Psoas muscle (tissue), 8 donors: ENCODE data around the gene CKB. TPM values are rescaled to one million over a fixed set of nuclear protein-coding genes. Genes with fewer than 3 reads are reported as not detected.

ENCODE experiments used
- ATAC-seq, 4 donors: fragments of 200-7000 bp; cut with Tn5 transposase; one replicate each; pipeline ENCODE4 v1.9.1; 2020; ENCODE audit warnings: moderate library complexity in 3 of 4, mild to moderate bottlenecking in 2 of 4
- DNase-seq, 2 donors: peaks; one replicate each; pipeline ENCODE4 v3.0.0-alpha.2; 2020
- H3K27ac ChIP-seq: fragments of 200-600 bp; one replicate; pipeline ENCODE4 v1.8.0; 2022
- H3K27me3 ChIP-seq, 3 donors: fragments of 200-600 bp in 1 of 3; one replicate each; pipeline versions ENCODE4 v1.6.1 to v1.8.0; 2013 to 2022; ENCODE audit warnings: low read length in 2 of 3, mild to moderate bottlenecking in 2 of 3, moderate library complexity in 1 of 3; ENCODE audit not compliant: insufficient read depth in 3 of 3
- H3K36me3 ChIP-seq, 2 donors: fragments of 200-600 bp in 1 of 2; one replicate each; pipeline versions ENCODE4 v1.6.1 to v1.8.0; 2013 to 2022; ENCODE audit warnings: low read depth in 1 of 2, mild to moderate bottlenecking in 1 of 2, moderate library complexity in 1 of 2; ENCODE audit not compliant: insufficient read depth in 1 of 2
- H3K4me1 ChIP-seq: fragments of 200-600 bp; one replicate; pipeline ENCODE4 v1.8.0; 2022
- H3K4me3 ChIP-seq: fragments of 200-600 bp; one replicate; pipeline ENCODE4 v1.8.0; 2022; ENCODE audit warnings: mild to moderate bottlenecking
- H3K9me3 ChIP-seq: fragments of 200-600 bp; one replicate; pipeline ENCODE4 v1.8.0; 2022
- WGBS, 3 donors: extraction: QIAGEN DNeasy Blood & Tissue Kit; methylation state at CpG; one replicate each; pipeline versions ENCODE4 v1.1.6 to v1.1.7; 2013; 5-methylcytosine and 5-hydroxymethylcytosine counted together
- intact Hi-C, 2 donors: fragments of 100-400 bp; cut with DNase I; formaldehyde crosslinking; loops; one replicate each; pipeline versions ENCODE4 v1.11.0 to v1.14.2; 2022
- polyA plus RNA-seq, 3 donors: library from polyadenylated mRNA; stranded (reverse); fragments of 200-250 nt; gene quantifications; one replicate each; pipeline ENCODE4 v1.2.3, GENCODE V29; 2013
- total RNA-seq, 4 donors: library from RNA; stranded (reverse); fragmentation: NEBNext Ultra II Directional in 2 of 4; extraction: Animal tissue kit (Norgen Biotek cat#: 25700) in 2 of 4; gene quantifications; one replicate each; pipeline versions ENCODE4 v1.2.1 to v1.2.4, GENCODE V29; 2021 to 2023
- TF ChIP-seq, protein P1 (sequence below): fragments of 200-600 bp; IDR thresholded peaks from one replicate; pipeline ENCODE4 v1.8.0; 2022; ENCODE audit warnings: antibody characterized with exemption
- donor health status: healthy with polysubstance abuse.
- donor health status: DM: no; HTN: no; CAD: no; lungs with moderate emphysema.
- donor health status: Bipolar disorder and iron deficiency.
- donor health status: healthy.
- donor health status: DM: yes; HTN: yes; CAD: no.
- donor health status: DM: no; HTN: no; CAD: no.
- donor health status: DM: no; HTN: no; CAD: no.
- donor health status: DM: yes; HTN: yes; CAD: no.

CKB gene
- total and polyA plus RNA-seq, 7 donors = 19.5 to 383 (median 44.9) TPM

DNA sequence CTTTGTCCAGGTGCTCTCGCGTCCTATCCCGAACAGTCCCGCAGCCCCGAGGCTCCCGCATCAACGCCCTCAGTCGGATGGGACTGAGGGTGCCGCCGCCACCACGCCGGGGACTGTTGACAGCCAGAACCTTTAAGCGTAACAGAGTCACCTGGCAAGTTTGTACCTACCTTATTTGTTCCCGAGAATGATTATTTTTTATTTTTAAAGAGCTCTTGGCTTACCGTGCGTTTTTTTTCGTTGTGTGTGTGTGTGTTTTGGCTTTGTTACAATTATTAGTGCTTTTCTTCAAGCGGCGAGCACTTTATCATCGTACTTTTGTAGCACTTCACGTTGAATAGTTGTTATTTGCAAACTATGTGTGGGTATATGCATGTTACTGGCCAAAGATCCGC, 40.6 kb upstream of the CKB start:
- peak overlapping the region; percentile 99 for H3K27ac ChIP-seq
- TF ChIP-seq, protein P1, sequence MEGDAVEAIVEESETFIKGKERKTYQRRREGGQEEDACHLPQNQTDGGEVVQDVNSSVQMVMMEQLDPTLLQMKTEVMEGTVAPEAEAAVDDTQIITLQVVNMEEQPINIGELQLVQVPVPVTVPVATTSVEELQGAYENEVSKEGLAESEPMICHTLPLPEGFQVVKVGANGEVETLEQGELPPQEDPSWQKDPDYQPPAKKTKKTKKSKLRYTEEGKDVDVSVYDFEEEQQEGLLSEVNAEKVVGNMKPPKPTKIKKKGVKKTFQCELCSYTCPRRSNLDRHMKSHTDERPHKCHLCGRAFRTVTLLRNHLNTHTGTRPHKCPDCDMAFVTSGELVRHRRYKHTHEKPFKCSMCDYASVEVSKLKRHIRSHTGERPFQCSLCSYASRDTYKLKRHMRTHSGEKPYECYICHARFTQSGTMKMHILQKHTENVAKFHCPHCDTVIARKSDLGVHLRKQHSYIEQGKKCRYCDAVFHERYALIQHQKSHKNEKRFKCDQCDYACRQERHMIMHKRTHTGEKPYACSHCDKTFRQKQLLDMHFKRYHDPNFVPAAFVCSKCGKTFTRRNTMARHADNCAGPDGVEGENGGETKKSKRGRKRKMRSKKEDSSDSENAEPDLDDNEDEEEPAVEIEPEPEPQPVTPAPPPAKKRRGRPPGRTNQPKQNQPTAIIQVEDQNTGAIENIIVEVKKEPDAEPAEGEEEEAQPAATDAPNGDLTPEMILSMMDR = no peak
- intact Hi-C loops = loop anchor here in 1 of 2 donors (5.0 kb wide), 1 partner anchor 64 kb away; the partner anchor contains the start of gene KLC1

DNA sequence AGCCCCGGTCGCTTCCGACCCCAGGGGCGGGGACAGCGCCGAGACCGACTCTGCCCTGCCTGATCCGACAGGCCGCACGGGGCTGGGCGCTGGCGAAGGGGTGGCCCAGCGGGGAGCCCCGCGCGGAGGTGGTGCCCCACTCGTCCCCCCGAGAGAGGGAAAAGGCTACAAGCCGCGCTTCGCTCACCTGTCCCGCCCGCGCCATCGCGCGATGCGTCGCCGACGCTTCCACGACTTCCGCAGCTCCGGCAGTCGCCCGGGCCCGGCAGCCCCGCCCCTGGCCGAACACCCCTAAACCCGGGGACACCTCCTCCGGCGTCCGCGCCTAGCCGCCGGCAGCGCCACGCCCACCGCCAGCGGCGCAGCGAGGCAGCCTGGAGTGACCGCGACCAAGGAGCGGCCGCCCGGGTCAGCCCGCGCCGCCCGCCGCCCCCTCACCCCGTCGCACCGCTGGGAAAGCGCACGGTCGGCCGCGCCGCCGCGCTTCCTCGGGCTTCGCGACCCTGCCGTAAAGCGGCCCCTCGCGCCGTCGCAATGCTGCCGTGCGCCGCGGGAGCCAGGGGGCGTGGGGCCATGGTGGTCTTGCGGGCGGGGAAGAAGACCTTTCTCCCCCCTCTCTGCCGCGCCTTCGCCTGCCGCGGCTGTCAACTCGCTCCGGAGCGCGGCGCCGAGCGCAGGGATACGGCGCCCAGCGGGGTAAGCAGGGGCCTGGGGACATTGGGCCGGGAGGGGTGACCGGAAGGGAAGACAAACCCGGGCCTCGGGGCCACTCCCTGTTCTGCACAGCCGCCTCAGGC, 40.0 kb upstream of the CKB start, which contains the start of the genes BAG5 and COA8:
TSS of gene BAG5 (minus strand) at position 229 of the 797 bp plus-strand sequence. CDS start 1,493 bp downstream, outside the sequence.
TSS of gene COA8 (plus strand) at position 532 of the 797 bp plus-strand sequence. CDS start at position 574, 42 bp downstream.
- peak; percentile 74 to 83 (median 79) for ATAC-seq
- TF ChIP-seq, protein P1 = no peak
- Histone ChIP-seq H3K4me3 (peak within 1 kb of the TSS; percentile 92), H3K27me3 (no peaks in the 10 kb centered on the region), H3K4me1 (peaks cover 59% of the 10 kb centered on the region), H3K36me3 (peaks cover 0 to 20% of the 10 kb centered on the region in 2 donors), H3K9me3 (no peaks in the 10 kb centered on the region), H3K27ac (peak within 1 kb of the TSS; percentile 99)
- DNase-seq = peak; percentile 88 to 94
- 0 to 1% (median 1%) methylated on average over 25 to 109 of the region's 109 CpGs for WGBS, 3 donors
- intact Hi-C loops = loop anchor here in 1 of 2 donors (5.0 kb wide), 1 partner anchor 65 kb away; the partner anchor contains the start of gene KLC1

More for the DNA sequence above, 40.6 kb upstream of the CKB start:
- H3K4me3 ChIP-seq = peak overlapping the region; percentile 92
- H3K4me1 ChIP-seq = peaks cover 53% of the 10 kb centered on the region
- DNase-seq (no peak), ATAC-seq (no peak)
- 0 to 1% (median 0%) methylated on average over 22 of the region's 22 CpGs for WGBS, 3 donors
- H3K27me3 ChIP-seq = no peaks in the 10 kb centered on the region
- peaks cover 0 to 20% of the 10 kb centered on the region in 2 donors for H3K36me3 ChIP-seq
- no peaks in the 10 kb centered on the region for H3K9me3 ChIP-seq

DNA sequence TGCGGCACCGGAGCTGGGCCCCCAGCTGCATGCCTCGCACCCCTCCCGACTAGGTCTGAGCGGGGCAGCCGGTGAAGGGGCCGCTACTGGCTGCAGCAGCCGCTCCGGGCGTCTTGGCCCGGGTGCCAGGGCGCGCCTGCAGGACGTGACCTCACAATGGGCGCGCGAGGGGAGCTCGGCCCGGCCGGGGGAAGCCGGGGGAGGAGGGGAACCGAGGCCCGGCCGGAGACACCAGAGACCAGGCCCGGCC, 39.5 kb upstream of the CKB start:
- Histone ChIP-seq H3K9me3 (no peaks in the 10 kb centered on the region), H3K27me3 (no peaks in the 10 kb centered on the region), H3K36me3 (peaks cover 0 to 20% of the 10 kb centered on the region in 2 donors), H3K4me3 (peak overlapping the region; percentile 92), H3K4me1 (peaks cover 64% of the 10 kb centered on the region), H3K27ac (peak overlapping the region; percentile 99)
- intact Hi-C loops = loop anchor here in 1 of 2 donors (5.0 kb wide), 1 partner anchor 65 kb away; the partner anchor contains the start of gene KLC1
- DNase-seq (peak in 1 of 2 donors; percentile 80), ATAC-seq (peak; percentile 48 to 67 (median 59))
- 1% methylated on average over 15 to 25 of the region's 25 CpGs for WGBS, 3 donors
- TF ChIP-seq, protein P1 = no peak

DNA sequence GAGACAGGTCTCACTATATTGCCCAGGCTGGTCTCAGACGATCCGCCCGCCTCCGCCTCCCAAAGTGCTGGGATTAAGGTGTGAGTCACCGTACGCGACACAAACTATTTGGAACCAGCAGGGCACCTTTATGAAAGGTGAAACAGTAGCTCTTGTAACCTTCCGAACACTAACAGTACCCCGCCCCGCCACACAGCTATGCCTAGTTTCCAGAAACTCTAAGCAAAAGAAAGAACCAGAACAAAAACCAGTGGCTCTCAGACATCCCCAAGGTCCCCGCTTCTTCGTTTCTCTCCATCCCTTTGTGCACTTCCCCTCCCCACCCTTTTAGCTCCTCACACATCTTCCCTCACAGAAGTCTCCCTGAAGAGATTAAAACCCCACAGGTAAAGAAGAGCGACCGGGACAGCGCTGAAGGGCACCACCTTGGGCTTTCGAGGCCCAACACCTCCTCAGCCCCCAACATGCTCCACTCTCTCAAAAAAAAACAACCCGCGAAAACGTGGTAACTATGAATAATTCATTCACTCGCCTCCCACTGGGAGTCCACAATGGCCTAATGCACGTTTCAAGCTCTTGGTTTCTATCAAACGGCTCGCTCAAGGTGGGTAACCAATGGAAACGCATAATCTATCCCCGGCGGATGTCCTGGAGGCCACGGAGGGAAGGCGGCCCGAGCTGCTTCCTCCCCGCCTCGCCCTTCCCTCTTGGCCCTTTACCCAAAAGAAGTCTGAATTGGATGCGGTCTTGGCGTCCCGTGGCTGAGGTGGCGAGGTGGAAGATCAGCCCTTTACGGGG, 39.0 kb upstream of the CKB start:
- WGBS, 3 donors = 5% methylated on average over 35 to 36 of the region's 36 CpGs
- Histone ChIP-seq H3K27me3 (no peaks in the 10 kb centered on the region), H3K36me3 (peaks cover 0 to 20% of the 10 kb centered on the region in 2 donors), H3K4me1 (peaks cover 69% of the 10 kb centered on the region), H3K4me3 (peak overlapping the region; percentile 92), H3K27ac (peak overlapping the region; percentile 99), H3K9me3 (no peaks in the 10 kb centered on the region)
- intact Hi-C loops = loop anchor here in 1 of 2 donors (5.0 kb wide), 1 partner anchor 66 kb away; the partner anchor contains the start of gene KLC1
- ATAC-seq (peak; percentile 6 to 38 (median 19)), DNase-seq (peak in 1 of 2 donors; percentile 59)
- TF ChIP-seq, protein P1 = no peak
